Vagina (tissue), 2 donors: ENCODE data around the gene BORCS8.

ENCODE experiments used
- CTCF ChIP-seq, 3 experiments: fragments of 450-650 bp in 2 of 3; fragments of 200-600 bp in 1 of 3; sonication (generic) in 1 of 3; IDR thresholded peaks; one replicate each; pipeline ENCODE4 v1.5.1; 2017 to 2019; ENCODE audit warnings: antibody characterized with exemption in 3 of 3, mild to moderate bottlenecking in 2 of 3, moderate library complexity in 2 of 3
- POLR2A ChIP-seq, 2 donors: fragments of 450-650 bp; IDR thresholded peaks; one replicate each; pipeline ENCODE4 v1.6.1; 2017; ENCODE audit warnings: antibody characterized with exemption in 2 of 2, mild to moderate bottlenecking in 2 of 2, moderate library complexity in 2 of 2

DNA sequence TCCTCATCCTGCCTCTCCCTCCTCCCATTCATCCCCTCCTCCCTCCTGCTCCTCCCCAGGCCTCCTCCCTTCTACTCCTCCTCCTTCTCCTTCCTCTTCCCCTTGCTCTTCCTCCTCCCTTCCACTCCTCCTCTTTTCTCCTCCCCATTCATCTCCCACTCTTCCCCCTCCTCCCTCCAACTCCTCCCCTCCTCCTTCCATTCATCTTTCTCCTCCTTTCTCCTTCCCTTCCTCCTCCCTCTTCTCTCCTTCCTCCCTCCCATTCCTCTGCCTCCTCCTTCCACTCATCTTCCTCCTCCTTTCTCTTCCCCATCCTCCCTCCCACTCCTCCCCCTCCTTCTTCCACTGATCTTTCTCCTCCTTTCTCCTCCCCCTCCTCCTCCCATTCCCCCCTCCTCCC lies 47.7 kb upstream of the BORCS8 start:
- no peak for TF ChIP-seq CTCF (IDR thresholded peaks at IDR 0.05)
- TF ChIP-seq POLR2A (IDR thresholded peaks at IDR 0.05) = no peak
